GM21381 (cell line): ENCODE data around the gene PAXX.

ENCODE experiments used
- ATAC-seq: cut with Tn5 transposase; IDR thresholded peaks from one replicate; pipeline ENCODE4 v1.9.1; 2021; ENCODE audit warnings: mild to moderate bottlenecking, moderate library complexity; ENCODE audit not compliant: unreplicated experiment

The PAXX gene

GRCh38 chr9:136991993-136992818 lies at the start of gene PAXX:
Gene PAXX (plus strand): TSS chr9:136992422. CDS start chr9:136992444, 22 bp downstream.
- ATAC-seq = peak; percentile 78

- ATAC-seq = no peak
Measured at GRCh38 chr9:136942881-136943230, 49.4 kb upstream of the PAXX start.

GRCh38 chr9:136943291-136944211 lies 48.7 kb upstream of the PAXX start:
- no peak for ATAC-seq

GRCh38 chr9:136944212-136944518 lies 48.1 kb upstream of the PAXX start:
- peak; percentile 31 for ATAC-seq

- ATAC-seq = peak; percentile 81
Measured at GRCh38 chr9:136944519-136945332, 47.5 kb upstream of the PAXX start, which contains the start of the genes C8G and FBXW5. Gene C8G (plus strand): TSS chr9:136945243. CDS start chr9:136945321, 78 bp downstream. Gene FBXW5 (minus strand): TSS chr9:136944738. CDS start chr9:136944083, 655 bp downstream.

GRCh38 chr9:136945333-136946227 lies 46.6 kb upstream of the PAXX start:
- ATAC-seq = no peak

- ATAC-seq = no peak
Measured at GRCh38 chr9:136946228-136947027, 45.8 kb upstream of the PAXX start.

GRCh38 chr9:136947028-136947891 lies 45.0 kb upstream of the PAXX start:
- no peak for ATAC-seq

GRCh38 chr9:136947955-136948510 lies 44.2 kb upstream of the PAXX start:
- ATAC-seq = no peak

- ATAC-seq = no peak
Measured at GRCh38 chr9:136949239-136949816, 42.9 kb upstream of the PAXX start.

GRCh38 chr9:136949817-136950655 lies 42.2 kb upstream of the PAXX start:
- ATAC-seq = peak; percentile 78

GRCh38 chr9:136950656-136951276 lies 41.5 kb upstream of the PAXX start:
- no peak for ATAC-seq

GRCh38 chr9:136951541-136952320 lies 40.5 kb upstream of the PAXX start, which contains the start of gene LCN12:
Gene LCN12 (plus strand): TSS chr9:136952273. CDS start chr9:136952328, 55 bp downstream.
- ATAC-seq = no peak

- ATAC-seq = no peak
Measured at GRCh38 chr9:136952321-136952850, 39.8 kb upstream of the PAXX start.
